OCI-LY1 (cell line): ENCODE results near the gene GALNTL6.

Source experiments
- H2AFZ ChIP-seq: fragments of 200-600 bp; sonication (generic), shearing (Covaris generic); 2 replicates; pipeline ENCODE4 v1.6.0; 2014; ENCODE audit warnings: antibody characterized with exemption, mild to moderate bottlenecking, low read length
- H3F3A ChIP-seq: fragments of 200-600 bp; sonication (generic), shearing (Covaris generic); 2 replicates; pipeline ENCODE4 v1.6.0; 2014; ENCODE audit warnings: mild to moderate bottlenecking, antibody characterized with exemption, low read length, moderate library complexity; ENCODE audit not compliant: insufficient read depth
- H3K27ac ChIP-seq: fragments of 200-600 bp; sonication (generic); 2 replicates; pipeline ENCODE4 v1.5.1; 2014; ENCODE audit warnings: low read length, mixed run types, mild to moderate bottlenecking, low read depth; ENCODE audit not compliant: poor library complexity, severe bottlenecking
- H3K27me3 ChIP-seq: fragments of 200-600 bp; sonication (generic); 2 replicates; pipeline ENCODE4 v1.6.0; 2014; ENCODE audit warnings: antibody characterized with exemption, mild to moderate bottlenecking, low read length, moderate library complexity; ENCODE audit not compliant: insufficient read depth
- H3K36me3 ChIP-seq: fragments of 200-600 bp; sonication (generic); 2 replicates; pipeline ENCODE4 v1.6.1; 2014; ENCODE audit warnings: mild to moderate bottlenecking, antibody characterized with exemption, low read length, moderate library complexity, mixed read lengths; ENCODE audit not compliant: insufficient read depth
- H3K4me1 ChIP-seq: fragments of 200-600 bp; sonication (generic); 2 replicates; pipeline ENCODE4 v1.5.1; 2014; ENCODE audit warnings: mild to moderate bottlenecking, low read length, moderate library complexity; ENCODE audit not compliant: insufficient read depth, severe bottlenecking
- H3K4me2 ChIP-seq: fragments of 200-600 bp; sonication (generic), shearing (Covaris generic); 2 replicates; pipeline ENCODE4 v1.6.1; 2014; ENCODE audit warnings: low read length
- H3K4me3 ChIP-seq: fragments of 200-600 bp; sonication (generic); 2 replicates; pipeline ENCODE4 v1.5.1; 2014; ENCODE audit warnings: low read length, low read depth, mild to moderate bottlenecking, mixed read lengths; ENCODE audit not compliant: poor library complexity, severe bottlenecking
- H3K79me2 ChIP-seq: fragments of 200-600 bp; shearing (Covaris generic); 2 replicates; pipeline ENCODE4 v1.6.1; 2016; ENCODE audit warnings: mixed run types, low read length, mixed read lengths; ENCODE audit not compliant: insufficient read depth
- H3K9ac ChIP-seq: fragments of 200-600 bp; sonication (generic), shearing (Covaris generic); 2 replicates; pipeline ENCODE4 v1.6.1; 2014; ENCODE audit warnings: mild to moderate bottlenecking, low read length, mixed read lengths
- H3K9me2 ChIP-seq: fragments of 200-600 bp; sonication (generic), shearing (Covaris generic); 2 replicates; pipeline ENCODE4 v1.6.1; 2014; ENCODE audit warnings: low read depth, mild to moderate bottlenecking, low read length, mixed read lengths
- H3K9me3 ChIP-seq: fragments of 200-600 bp; shearing (Covaris generic); 2 replicates; pipeline ENCODE4 v1.6.1; 2014; ENCODE audit warnings: low read length, mixed read lengths
- H4K20me1 ChIP-seq: fragments of 200-600 bp; sonication (generic), shearing (Covaris generic); 2 replicates; pipeline ENCODE4 v1.6.0; 2016; ENCODE audit warnings: mild to moderate bottlenecking, low read length; ENCODE audit not compliant: insufficient read depth
- EZH2 ChIP-seq: fragments of 200-600 bp; sonication (generic), shearing (Covaris generic); IDR thresholded peaks from 2 replicates; pipeline ENCODE4 v1.8.0; 2017; ENCODE audit warnings: borderline replicate concordance, mixed run types, mild to moderate bottlenecking, antibody characterized with exemption, low read length, moderate library complexity, mixed read lengths
- TF ChIP-seq, protein P1 (sequence below): fragments of 200-600 bp; sonication (generic), shearing (Covaris generic); IDR thresholded peaks from 2 replicates; pipeline ENCODE4 v1.5.1; 2017; ENCODE audit warnings: mild to moderate bottlenecking, antibody characterized with exemption, low read length, moderate library complexity, mixed read lengths

The GALNTL6 gene

DNA sequence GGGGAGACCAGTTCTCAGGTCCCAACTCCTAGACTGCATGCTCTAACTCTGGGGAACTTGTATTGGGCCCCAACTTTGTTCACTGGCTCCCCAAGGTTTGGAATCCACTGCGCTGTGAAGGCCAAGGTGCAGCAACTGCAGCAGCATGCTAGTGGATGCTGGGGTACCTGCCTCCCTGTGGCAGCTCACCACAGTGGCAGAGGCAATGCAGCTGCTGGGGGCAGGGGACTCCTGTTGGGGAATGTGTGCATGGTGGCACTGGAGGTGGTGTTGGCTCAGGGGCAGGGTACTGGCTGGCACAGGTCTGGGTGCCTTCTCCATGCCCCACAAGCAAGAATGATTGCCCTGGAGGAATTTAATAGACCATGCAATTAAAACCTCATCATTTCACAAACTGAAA lies 862.0 kb downstream of the GALNTL6 start:
- no peaks in the 10 kb centered on the region for H3K9me3 ChIP-seq
- H2AFZ ChIP-seq = no peak overlapping the region
- TF ChIP-seq, protein P1, sequence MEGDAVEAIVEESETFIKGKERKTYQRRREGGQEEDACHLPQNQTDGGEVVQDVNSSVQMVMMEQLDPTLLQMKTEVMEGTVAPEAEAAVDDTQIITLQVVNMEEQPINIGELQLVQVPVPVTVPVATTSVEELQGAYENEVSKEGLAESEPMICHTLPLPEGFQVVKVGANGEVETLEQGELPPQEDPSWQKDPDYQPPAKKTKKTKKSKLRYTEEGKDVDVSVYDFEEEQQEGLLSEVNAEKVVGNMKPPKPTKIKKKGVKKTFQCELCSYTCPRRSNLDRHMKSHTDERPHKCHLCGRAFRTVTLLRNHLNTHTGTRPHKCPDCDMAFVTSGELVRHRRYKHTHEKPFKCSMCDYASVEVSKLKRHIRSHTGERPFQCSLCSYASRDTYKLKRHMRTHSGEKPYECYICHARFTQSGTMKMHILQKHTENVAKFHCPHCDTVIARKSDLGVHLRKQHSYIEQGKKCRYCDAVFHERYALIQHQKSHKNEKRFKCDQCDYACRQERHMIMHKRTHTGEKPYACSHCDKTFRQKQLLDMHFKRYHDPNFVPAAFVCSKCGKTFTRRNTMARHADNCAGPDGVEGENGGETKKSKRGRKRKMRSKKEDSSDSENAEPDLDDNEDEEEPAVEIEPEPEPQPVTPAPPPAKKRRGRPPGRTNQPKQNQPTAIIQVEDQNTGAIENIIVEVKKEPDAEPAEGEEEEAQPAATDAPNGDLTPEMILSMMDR = no peak
- no peak for TF ChIP-seq EZH2
- no peak overlapping the region for H3K4me2 ChIP-seq
- no peaks in the 10 kb centered on the region for H3F3A ChIP-seq
- H3K36me3 ChIP-seq = no peaks in the 10 kb centered on the region
- no peaks in the 10 kb centered on the region for H3K79me2 ChIP-seq
- H3K4me3 ChIP-seq = no peak overlapping the region
- no peak overlapping the region for H3K9ac ChIP-seq
- no peaks in the 10 kb centered on the region for H3K27me3 ChIP-seq
- H3K4me1 ChIP-seq = no peaks in the 10 kb centered on the region
- H3K27ac ChIP-seq = no peak overlapping the region
- no peaks in the 10 kb centered on the region for H4K20me1 ChIP-seq
- no peaks in the 10 kb centered on the region for H3K9me2 ChIP-seq

DNA sequence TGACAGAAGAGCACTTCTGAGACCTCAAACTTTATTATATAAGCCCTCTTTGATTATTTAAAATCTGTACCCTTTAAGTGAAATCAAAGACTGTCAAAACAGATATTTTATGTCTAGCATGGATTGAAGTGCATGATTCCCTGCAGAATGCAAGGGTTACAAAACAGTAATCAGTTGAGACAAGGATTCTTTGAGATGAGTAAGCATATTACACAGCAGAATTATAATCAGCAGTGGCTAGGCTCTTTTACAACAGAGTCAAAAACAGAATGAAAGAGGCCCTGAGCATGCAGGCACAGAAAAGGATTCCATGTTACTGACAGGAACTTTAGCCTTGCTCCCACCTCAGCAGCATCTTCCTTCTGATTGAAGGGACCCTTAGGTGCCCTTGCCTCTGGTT lies 867.5 kb downstream of the GALNTL6 start:
- Histone ChIP-seq H3K9me3 (no peaks in the 10 kb centered on the region), H4K20me1 (no peaks in the 10 kb centered on the region), H3K36me3 (no peaks in the 10 kb centered on the region), H3K27ac (no peak overlapping the region), H3K9ac (no peak overlapping the region), H3K4me3 (no peak overlapping the region), H3K4me2 (no peak overlapping the region), H3F3A (no peaks in the 10 kb centered on the region), H3K9me2 (no peaks in the 10 kb centered on the region), H3K4me1 (no peaks in the 10 kb centered on the region), H3K79me2 (no peaks in the 10 kb centered on the region), H3K27me3 (no peaks in the 10 kb centered on the region), H2AFZ (no peak overlapping the region)
- TF ChIP-seq, protein P1 = no peak
- TF ChIP-seq EZH2 = no peak

GRCh38 chr4:172683021-172683420 lies 869.8 kb downstream of the GALNTL6 start:
- Histone ChIP-seq H3K27me3 (no peaks in the 10 kb centered on the region), H3K27ac (no peak overlapping the region), H3K79me2 (no peaks in the 10 kb centered on the region), H3K9ac (no peak overlapping the region), H3K36me3 (no peaks in the 10 kb centered on the region), H3K4me3 (no peak overlapping the region), H3K9me2 (no peaks in the 10 kb centered on the region), H2AFZ (no peak overlapping the region), H4K20me1 (no peaks in the 10 kb centered on the region), H3K4me2 (no peak overlapping the region), H3K9me3 (no peaks in the 10 kb centered on the region), H3F3A (no peaks in the 10 kb centered on the region), H3K4me1 (no peaks in the 10 kb centered on the region)
- no peak for TF ChIP-seq EZH2
- TF ChIP-seq, protein P1 = no peak
